H1 (cell line): ENCODE measurements around the gene DCTN2. TPM values are rescaled to one million over a fixed set of nuclear protein-coding genes. Genes with fewer than 3 reads are reported as not detected.

ENCODE experiments used
- BRCA1 ChIP-seq: IDR thresholded peaks from 2 replicates; pipeline ENCODE4 v1.6.1; 2012; ENCODE audit warnings: low read depth, low read length, improper control_type of control experiment
- polyA plus RNA-seq, 7 experiments: library from polyadenylated mRNA; depleted of rRNA in 3 of 7; stranded (reverse) in 5 of 7; unstranded in 2 of 7; fragments of >200 nt in 5 of 7; fragments of 200-250 nt in 2 of 7; gene quantifications; 1 replicate in 5 of 7; 2 replicates in 1 of 7; 4 replicates in 1 of 7; pipeline versions ENCODE4 v1.2.1 to v1.2.3, GENCODE V29; 2011 to 2013; ENCODE audit warnings: missing spikeins in 2 of 7, mixed read lengths in 2 of 7
- total RNA-seq: library from RNA; stranded (reverse); fragmentation: NEBNext Ultra II Directional; extraction: Animal tissue kit (Norgen Biotek cat#: 25700); gene quantifications from 2 replicates; pipeline ENCODE4 v1.2.1, GENCODE V29; 2021

DCTN2 gene
- total and polyA plus RNA-seq, 2 of the 8 experiments (the other 6 are each of a cell fraction or from before 2014, with no cell fraction given) = 90.3 to 91.9 TPM

DNA sequence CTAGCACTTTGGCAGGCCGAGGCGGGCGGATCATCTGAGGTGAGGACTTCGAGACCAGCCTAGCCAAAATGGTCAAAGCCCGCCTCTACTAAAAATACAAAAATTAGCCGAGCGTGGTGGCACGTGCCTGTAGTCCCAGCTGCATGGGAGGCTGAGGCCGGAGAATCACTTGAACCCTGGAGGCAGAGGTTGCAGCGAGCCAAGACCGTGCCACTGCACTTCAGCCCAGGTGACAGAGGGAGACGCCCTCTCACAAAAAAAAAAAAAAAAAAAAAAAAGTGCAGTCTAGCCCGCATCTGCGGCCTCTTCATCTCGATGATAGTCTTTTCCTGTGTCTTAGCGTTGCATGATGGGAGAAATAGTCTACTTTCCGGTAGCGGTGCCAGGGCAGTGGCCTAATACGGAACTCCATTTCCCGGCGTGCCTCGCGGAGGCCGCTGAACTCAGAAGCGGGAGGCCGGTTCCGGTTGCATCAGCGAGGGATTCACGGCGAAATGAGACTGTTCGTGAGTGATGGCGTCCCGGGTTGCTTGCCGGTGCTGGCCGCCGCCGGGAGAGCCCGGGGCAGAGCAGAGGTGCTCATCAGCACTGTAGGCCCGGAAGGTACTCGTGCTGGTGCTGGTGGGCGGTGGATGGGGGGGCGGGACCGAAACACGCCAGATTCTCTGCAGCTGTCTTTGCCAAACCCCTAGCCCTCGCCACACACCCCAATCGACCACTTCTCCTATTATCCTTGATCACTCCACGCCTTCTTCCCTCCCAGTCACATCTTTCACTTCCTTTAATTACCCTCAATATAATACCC is 59.2 kb downstream of the DCTN2 start, which contains the start of gene MARS1 (continued):
- no peak for TF ChIP-seq BRCA1
